ENCODE results near the gene FAM234A. TPM values are rescaled to one million over a fixed set of nuclear protein-coding genes. Genes with fewer than 3 reads are reported as not detected.

FAM234A gene
- polyA plus RNA-seq, 2 of the 4 experiments (the other 2 are of a cell fraction) = 25.6 to 53.3 TPM

DNA sequence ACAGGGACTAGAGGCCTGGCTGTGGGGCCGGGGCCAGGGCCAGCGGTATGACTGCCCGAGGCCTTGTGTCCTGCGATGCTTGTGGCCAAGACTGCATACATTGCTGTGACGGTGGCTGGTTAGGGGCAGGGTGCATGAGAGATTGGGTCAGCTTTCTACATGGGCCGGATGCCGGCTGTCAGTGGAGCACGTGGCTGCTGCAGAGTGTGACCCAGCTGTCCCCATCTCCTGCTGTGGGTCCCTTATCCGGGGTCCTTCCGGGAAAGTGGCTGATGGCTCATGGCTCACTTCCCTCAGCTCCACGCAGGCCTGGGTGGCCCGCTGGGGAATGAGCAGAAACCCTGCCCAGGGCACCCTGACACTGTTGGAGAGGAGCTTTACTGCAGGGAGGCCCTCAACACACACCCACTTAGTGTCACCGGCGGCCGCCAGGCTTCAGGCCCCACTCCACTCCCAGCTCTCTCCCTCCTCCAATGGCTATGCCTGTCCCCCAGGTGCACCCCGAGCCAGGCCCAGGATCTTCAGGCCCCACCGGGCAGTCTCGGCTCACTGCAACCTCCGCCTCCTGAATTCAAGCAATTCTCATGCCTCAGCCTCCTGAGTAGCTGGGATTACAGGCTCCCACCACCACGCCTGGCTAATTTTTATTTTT, 41.9 kb downstream of the FAM234A start:
- H3K9me3 ChIP-seq = no peaks in the 10 kb centered on the region
- no peak for DNase-seq (ENCODE audit: low read depth in 1 of 2, low spot score in 1 of 2)
- no peak for FAIRE-seq
- H3K4me1 ChIP-seq = peaks cover 31% of the 10 kb centered on the region
- ATAC-seq = no peak
- H3K4me3 ChIP-seq = no peak overlapping the region; the same call in 2 of the 3 replicates
- H3K4me2 ChIP-seq = peak overlapping the region; percentile 94
- POLR2A ChIA-PET = no interaction called here
- CTCF ChIA-PET = interaction anchor here (1.3 kb wide), 3 partner anchors 10 to 85 kb away, joined by 3 to 4 read pairs (median 4); no protein-coding TSS in a partner anchor
- H3K27ac ChIP-seq = peak overlapping the region in 1 of 2 experiments; percentile 90; a peak in 4 of 6 replicates
- TF ChIP-seq EHF (CRISPR knock-in tag; IDR thresholded peaks at IDR 0.05) (no peak), ESRRA (IDR thresholded peaks at IDR 0.05; ENCODE audit: borderline replicate concordance, low read length) (no peak), JUN (IDR thresholded peaks at IDR 0.05) (no peak), CHD2 (IDR thresholded peaks at IDR 0.05; ENCODE audit: low read length, partially characterized antibody) (no peak), BCL3 (IDR thresholded peaks at IDR 0.05) (no peak), SREBF2 (IDR thresholded peaks at IDR 0.05) (no peak), MAZ (IDR thresholded peaks at IDR 0.05; ENCODE audit: borderline replicate concordance, low read depth, low read length) (no peak)
- TF ChIP-seq, protein P1, sequence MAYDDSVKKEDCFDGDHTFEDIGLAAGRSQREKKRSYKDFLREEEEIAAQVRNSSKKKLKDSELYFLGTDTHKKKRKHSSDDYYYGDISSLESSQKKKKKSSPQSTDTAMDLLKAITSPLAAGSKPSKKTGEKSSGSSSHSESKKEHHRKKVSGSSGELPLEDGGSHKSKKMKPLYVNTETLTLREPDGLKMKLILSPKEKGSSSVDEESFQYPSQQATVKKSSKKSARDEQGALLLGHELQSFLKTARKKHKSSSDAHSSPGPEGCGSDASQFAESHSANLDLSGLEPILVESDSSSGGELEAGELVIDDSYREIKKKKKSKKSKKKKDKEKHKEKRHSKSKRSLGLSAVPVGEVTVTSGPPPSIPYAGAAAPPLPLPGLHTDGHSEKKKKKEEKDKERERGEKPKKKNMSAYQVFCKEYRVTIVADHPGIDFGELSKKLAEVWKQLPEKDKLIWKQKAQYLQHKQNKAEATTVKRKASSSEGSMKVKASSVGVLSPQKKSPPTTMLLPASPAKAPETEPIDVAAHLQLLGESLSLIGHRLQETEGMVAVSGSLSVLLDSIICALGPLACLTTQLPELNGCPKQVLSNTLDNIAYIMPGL (CRISPR knock-in tag; IDR thresholded peaks at IDR 0.05; ENCODE audit: borderline replicate concordance) = no peak
- WGBS (ENCODE audit: missing lambda C conversion rate) = 93% methylated on average over 20 of the region's 20 CpGs

- WGBS (ENCODE audit: missing lambda C conversion rate) = 64% methylated on average over 6 of the region's 6 CpGs
- ATAC-seq = peak; percentile 17 to 73; a peak in 4 of 6 replicates
- Histone ChIP-seq H3K9me3 (no peaks in the 10 kb centered on the region), H3K4me2 (no peak overlapping the region), H3K4me3 (no peak overlapping the region), H3K27ac (no peak overlapping the region), H3K4me1 (peaks cover 22% of the 10 kb centered on the region)
- TF ChIP-seq, protein P2, sequence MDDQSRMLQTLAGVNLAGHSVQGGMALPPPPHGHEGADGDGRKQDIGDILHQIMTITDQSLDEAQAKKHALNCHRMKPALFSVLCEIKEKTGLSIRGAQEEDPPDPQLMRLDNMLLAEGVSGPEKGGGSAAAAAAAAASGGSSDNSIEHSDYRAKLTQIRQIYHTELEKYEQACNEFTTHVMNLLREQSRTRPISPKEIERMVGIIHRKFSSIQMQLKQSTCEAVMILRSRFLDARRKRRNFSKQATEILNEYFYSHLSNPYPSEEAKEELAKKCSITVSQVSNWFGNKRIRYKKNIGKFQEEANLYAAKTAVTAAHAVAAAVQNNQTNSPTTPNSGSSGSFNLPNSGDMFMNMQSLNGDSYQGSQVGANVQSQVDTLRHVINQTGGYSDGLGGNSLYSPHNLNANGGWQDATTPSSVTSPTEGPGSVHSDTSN (IDR thresholded peaks at IDR 0.05) = peak; percentile 58; the same call in 1 of the 2 replicates
- TF ChIP-seq HOXB5 (CRISPR knock-in tag; IDR thresholded peaks at IDR 0.05) (no peak), KDM1A (IDR thresholded peaks at IDR 0.05; ENCODE audit: low read depth) (no peak), MAFK (IDR thresholded peaks at IDR 0.05; ENCODE audit: partially characterized antibody) (no peak)
- DNase-seq (ENCODE audit: low read depth in 1 of 2, low spot score in 1 of 2) = peak in 1 of 2 experiments; percentile 80
- ChIA-PET POLR2A (interaction anchor here (1.2 kb wide), 1 partner anchor 44 kb away, joined by 6 read pairs; no protein-coding TSS in a partner anchor), CTCF (interaction anchor here (0.9 to 2.7 kb wide), 4 partner anchors 20 to 182 kb away, joined by 3 to 8 read pairs (median 6); partner anchors contain the start of genes AXIN1 and HBQ1)
- FAIRE-seq = no peak
Observed at GRCh38 chr16:278863-279366, 44.3 kb downstream of the FAM234A start.

- FAIRE-seq = no peak
- WGBS (ENCODE audit: missing lambda C conversion rate) = 88% methylated on average over 7 of the region's 7 CpGs
- POLR2A ChIA-PET = no interaction called here
Observed at GRCh38 chr16:279531-279930, 44.9 kb downstream of the FAM234A start.

More at GRCh38 chr16:279531-279930, 44.9 kb downstream of the FAM234A start:
- Histone ChIP-seq H3K9me3 (no peaks in the 10 kb centered on the region), H3K27ac (peak overlapping the region in 1 of 2 experiments; percentile 89; a peak in 2 of 6 replicates), H3K4me1 (peaks cover 16% of the 10 kb centered on the region), H3K4me3 (no peak overlapping the region; the same call in 2 of the 3 replicates), H3K4me2 (peak overlapping the region; percentile 99; the same call in 2 of the 3 replicates)
- CTCF ChIA-PET = interaction anchor here (1.3 to 2.7 kb wide), 4 partner anchors 20 to 183 kb away, joined by 5 to 8 read pairs (median 6); partner anchors contain the start of gene AXIN1
- ATAC-seq (no peak), DNase-seq (ENCODE audit: low read depth in 1 of 2, low spot score in 1 of 2) (no peak)
- TF ChIP-seq POLR2A (IDR thresholded peaks at IDR 0.05; ENCODE audit: low read length) (no peak), HEYL (CRISPR knock-in tag; IDR thresholded peaks at IDR 0.05) (no peak), PHF8 (IDR thresholded peaks at IDR 0.05; ENCODE audit: borderline replicate concordance, low read depth) (no peak), KDM5A (IDR thresholded peaks at IDR 0.05) (no peak), NR3C1 (IDR thresholded peaks at IDR 0.05) (no peak), NPAS2 (CRISPR knock-in tag; IDR thresholded peaks at IDR 0.05; ENCODE audit: borderline replicate concordance) (no peak), ZFP36 (IDR thresholded peaks at IDR 0.05; ENCODE audit: borderline replicate concordance, partially characterized antibody) (no peak), RAD21 (conservative IDR thresholded peaks at IDR 0.05 in 1 of 2, IDR thresholded peaks at IDR 0.05 in 1 of 2) (no peak), GATA3 (IDR thresholded peaks at IDR 0.05; ENCODE audit: borderline replicate concordance) (no peak), TP53 (CRISPR knock-in tag; IDR thresholded peaks at IDR 0.05) (no peak), BHLHE40 (IDR thresholded peaks at IDR 0.05; ENCODE audit: low read depth, low read length) (no peak), ZNF302 (CRISPR knock-in tag; IDR thresholded peaks at IDR 0.05) (no peak)
- TF ChIP-seq, protein P2 (IDR thresholded peaks at IDR 0.05) = no peak
- TF ChIP-seq, protein P3, sequence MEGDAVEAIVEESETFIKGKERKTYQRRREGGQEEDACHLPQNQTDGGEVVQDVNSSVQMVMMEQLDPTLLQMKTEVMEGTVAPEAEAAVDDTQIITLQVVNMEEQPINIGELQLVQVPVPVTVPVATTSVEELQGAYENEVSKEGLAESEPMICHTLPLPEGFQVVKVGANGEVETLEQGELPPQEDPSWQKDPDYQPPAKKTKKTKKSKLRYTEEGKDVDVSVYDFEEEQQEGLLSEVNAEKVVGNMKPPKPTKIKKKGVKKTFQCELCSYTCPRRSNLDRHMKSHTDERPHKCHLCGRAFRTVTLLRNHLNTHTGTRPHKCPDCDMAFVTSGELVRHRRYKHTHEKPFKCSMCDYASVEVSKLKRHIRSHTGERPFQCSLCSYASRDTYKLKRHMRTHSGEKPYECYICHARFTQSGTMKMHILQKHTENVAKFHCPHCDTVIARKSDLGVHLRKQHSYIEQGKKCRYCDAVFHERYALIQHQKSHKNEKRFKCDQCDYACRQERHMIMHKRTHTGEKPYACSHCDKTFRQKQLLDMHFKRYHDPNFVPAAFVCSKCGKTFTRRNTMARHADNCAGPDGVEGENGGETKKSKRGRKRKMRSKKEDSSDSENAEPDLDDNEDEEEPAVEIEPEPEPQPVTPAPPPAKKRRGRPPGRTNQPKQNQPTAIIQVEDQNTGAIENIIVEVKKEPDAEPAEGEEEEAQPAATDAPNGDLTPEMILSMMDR (IDR thresholded peaks at IDR 0.05) = no peak
